ENCODE results near the gene EFCAB11.
A peak's percentile ranks its signal among the peaks of the same experiment; 100 is the strongest.

Gene EFCAB11

GRCh38 chr14:89958966-89959365, 4.4 kb upstream of the EFCAB11 start:
- H3K9ac ChIP-seq (ENCODE audit: low read depth, low read length, poor library complexity, severe bottlenecking), result no peak overlapping the region
- H4K20me1 ChIP-seq (ENCODE audit: insufficient read depth, low read length, poor library complexity, severe bottlenecking), result peaks cover 27% of the 10 kb centered on the region
- peaks cover 14% of the 10 kb centered on the region for H3F3A ChIP-seq (ENCODE audit: low read depth)
- no peaks in the 10 kb centered on the region for H3K27me3 ChIP-seq (ENCODE audit: insufficient read depth, low read length, poor library complexity, severe bottlenecking)
- no peak overlapping the region for H3K4me3 ChIP-seq (ENCODE audit: low read length, poor library complexity, severe bottlenecking)
- peaks cover 7% of the 10 kb centered on the region; the same call in 1 of the 2 replicates for H3K9me3 ChIP-seq (ENCODE audit: insufficient read depth, low read depth, low read length)
- H3K4me1 ChIP-seq (ENCODE audit: insufficient read depth, low read length, poor library complexity, severe bottlenecking), result peaks cover 39% of the 10 kb centered on the region
- TF ChIP-seq CTCF (conservative IDR thresholded peaks at IDR 0.05; ENCODE audit: low read length) (no peak), EZH2phosphoT487 (IDR thresholded peaks at IDR 0.05; ENCODE audit: borderline replicate concordance) (no peak)
- H2AFZ ChIP-seq (ENCODE audit: low read length), result no peak overlapping the region
- peaks cover 47% of the 10 kb centered on the region for H3K79me2 ChIP-seq (ENCODE audit: insufficient read depth, low read length)
- H3K36me3 ChIP-seq (ENCODE audit: insufficient read depth, low read length), result peaks cover 14% of the 10 kb centered on the region; the same call in 1 of the 2 replicates
- peak overlapping the region; percentile 56 for H3K4me2 ChIP-seq (ENCODE audit: low read depth, low read length, poor library complexity, severe bottlenecking)
- H3K9me2 ChIP-seq (replicated peaks; ENCODE audit: low read depth, low read length), result no peaks in the 10 kb centered on the region

- Histone ChIP-seq H4K20me1 (ENCODE audit: insufficient read depth, low read length, poor library complexity, severe bottlenecking) (peaks cover 27% of the 10 kb centered on the region), H3K27me3 (ENCODE audit: insufficient read depth, low read length, poor library complexity, severe bottlenecking) (no peaks in the 10 kb centered on the region), H3K4me2 (ENCODE audit: low read depth, low read length, poor library complexity, severe bottlenecking) (peak overlapping the region; percentile 94), H3K36me3 (ENCODE audit: insufficient read depth, low read length) (peaks cover 2% of the 10 kb centered on the region; the same call in 1 of the 2 replicates), H3K9me3 (ENCODE audit: insufficient read depth, low read depth, low read length) (peaks cover 7% of the 10 kb centered on the region; the same call in 1 of the 2 replicates), H2AFZ (ENCODE audit: low read length) (no peak overlapping the region), H3F3A (ENCODE audit: low read depth) (peaks cover 14% of the 10 kb centered on the region), H3K9me2 (replicated peaks; ENCODE audit: low read depth, low read length) (no peaks in the 10 kb centered on the region), H3K79me2 (ENCODE audit: insufficient read depth, low read length) (peaks cover 47% of the 10 kb centered on the region), H3K4me1 (ENCODE audit: insufficient read depth, low read length, poor library complexity, severe bottlenecking) (peaks cover 47% of the 10 kb centered on the region), H3K9ac (ENCODE audit: low read depth, low read length, poor library complexity, severe bottlenecking) (no peak overlapping the region), H3K4me3 (ENCODE audit: low read length, poor library complexity, severe bottlenecking) (peak overlapping the region; percentile 81)
- TF ChIP-seq EZH2phosphoT487 (IDR thresholded peaks at IDR 0.05; ENCODE audit: borderline replicate concordance), result no peak
Measured at GRCh38 chr14:89957791-89958190, 3.3 kb upstream of the EFCAB11 start.

GRCh38 chr14:89957376-89957775, 2.8 kb upstream of the EFCAB11 start:
- H3K4me3 ChIP-seq (ENCODE audit: low read length, poor library complexity, severe bottlenecking), result peak overlapping the region; percentile 81
- H3K9me3 ChIP-seq (ENCODE audit: insufficient read depth, low read depth, low read length), result peaks cover 7% of the 10 kb centered on the region; the same call in 1 of the 2 replicates
- H3K9ac ChIP-seq (ENCODE audit: low read depth, low read length, poor library complexity, severe bottlenecking), result peak overlapping the region; percentile 82
- peaks cover 47% of the 10 kb centered on the region for H3K4me1 ChIP-seq (ENCODE audit: insufficient read depth, low read length, poor library complexity, severe bottlenecking)
- H3K4me2 ChIP-seq (ENCODE audit: low read depth, low read length, poor library complexity, severe bottlenecking), result peak overlapping the region; percentile 94
- H4K20me1 ChIP-seq (ENCODE audit: insufficient read depth, low read length, poor library complexity, severe bottlenecking), result peaks cover 27% of the 10 kb centered on the region
- H3K27me3 ChIP-seq (ENCODE audit: insufficient read depth, low read length, poor library complexity, severe bottlenecking), result no peaks in the 10 kb centered on the region
- no peak overlapping the region for H2AFZ ChIP-seq (ENCODE audit: low read length)
- TF ChIP-seq CTCF (conservative IDR thresholded peaks at IDR 0.05; ENCODE audit: low read length), result no peak
- no peak for TF ChIP-seq EZH2phosphoT487 (IDR thresholded peaks at IDR 0.05; ENCODE audit: borderline replicate concordance)
- H3K36me3 ChIP-seq (ENCODE audit: insufficient read depth, low read length), result 0 out of 2 replicates have a peak, but pooled peaks cover 2% of the 10 kb centered on the region
- peaks cover 14% of the 10 kb centered on the region for H3F3A ChIP-seq (ENCODE audit: low read depth)
- H3K9me2 ChIP-seq (replicated peaks; ENCODE audit: low read depth, low read length), result no peaks in the 10 kb centered on the region
- peaks cover 45% of the 10 kb centered on the region for H3K79me2 ChIP-seq (ENCODE audit: insufficient read depth, low read length)

GRCh38 chr14:89956661-89957009, 2.1 kb upstream of the EFCAB11 start:
- TF ChIP-seq EZH2phosphoT487 (IDR thresholded peaks at IDR 0.05; ENCODE audit: borderline replicate concordance), result no peak
- no peak for TF ChIP-seq CTCF (conservative IDR thresholded peaks at IDR 0.05; ENCODE audit: low read length)
- Histone ChIP-seq H3K36me3 (ENCODE audit: insufficient read depth, low read length) (0 out of 2 replicates have a peak, but pooled peaks cover 2% of the 10 kb centered on the region), H3K79me2 (ENCODE audit: insufficient read depth, low read length) (peaks cover 41% of the 10 kb centered on the region), H3K9ac (ENCODE audit: low read depth, low read length, poor library complexity, severe bottlenecking) (peak overlapping the region; percentile 82), H3K4me2 (ENCODE audit: low read depth, low read length, poor library complexity, severe bottlenecking) (peak overlapping the region; percentile 94), H3K4me1 (ENCODE audit: insufficient read depth, low read length, poor library complexity, severe bottlenecking) (peaks cover 47% of the 10 kb centered on the region), H2AFZ (ENCODE audit: low read length) (peak overlapping the region; percentile 85), H3K9me3 (ENCODE audit: insufficient read depth, low read depth, low read length) (peaks cover 7% of the 10 kb centered on the region; the same call in 1 of the 2 replicates), H3K4me3 (ENCODE audit: low read length, poor library complexity, severe bottlenecking) (peak overlapping the region; percentile 81), H3K27me3 (ENCODE audit: insufficient read depth, low read length, poor library complexity, severe bottlenecking) (no peaks in the 10 kb centered on the region), H3K9me2 (replicated peaks; ENCODE audit: low read depth, low read length) (no peaks in the 10 kb centered on the region), H3F3A (ENCODE audit: low read depth) (peaks cover 14% of the 10 kb centered on the region), H4K20me1 (ENCODE audit: insufficient read depth, low read length, poor library complexity, severe bottlenecking) (peaks cover 24% of the 10 kb centered on the region)
